HG03558 (cell line): Measurements from ENCODE around the gene CHI3L2.

Experiments used
- ATAC-seq: cut with Tn5 transposase; IDR thresholded peaks from one replicate; pipeline ENCODE4 v1.9.1; 2021; ENCODE audit warnings: moderate number of reproducible peaks; ENCODE audit not compliant: unreplicated experiment; ENCODE audit errors: extremely low read depth

CHI3L2 gene

DNA sequence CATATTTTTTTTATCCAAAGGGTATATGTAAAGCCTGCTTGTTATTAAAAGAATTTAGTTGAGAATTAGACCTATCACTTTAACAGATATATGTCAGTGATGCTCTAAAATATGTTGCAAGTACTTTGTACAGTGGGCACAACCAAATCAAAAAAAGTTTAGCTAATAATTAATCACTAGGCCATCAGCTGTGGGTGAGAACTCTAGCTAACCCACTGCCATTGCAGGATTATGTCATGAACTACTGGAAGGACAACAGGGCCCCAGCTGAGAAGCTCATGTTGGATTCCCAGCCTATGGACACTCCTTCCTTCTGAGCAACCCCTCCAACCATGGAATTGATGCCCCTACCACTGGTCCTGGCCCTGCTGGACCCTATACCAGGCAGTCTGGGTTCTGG, 56.3 kb downstream of the CHI3L2 start:
- ATAC-seq = no peak

DNA sequence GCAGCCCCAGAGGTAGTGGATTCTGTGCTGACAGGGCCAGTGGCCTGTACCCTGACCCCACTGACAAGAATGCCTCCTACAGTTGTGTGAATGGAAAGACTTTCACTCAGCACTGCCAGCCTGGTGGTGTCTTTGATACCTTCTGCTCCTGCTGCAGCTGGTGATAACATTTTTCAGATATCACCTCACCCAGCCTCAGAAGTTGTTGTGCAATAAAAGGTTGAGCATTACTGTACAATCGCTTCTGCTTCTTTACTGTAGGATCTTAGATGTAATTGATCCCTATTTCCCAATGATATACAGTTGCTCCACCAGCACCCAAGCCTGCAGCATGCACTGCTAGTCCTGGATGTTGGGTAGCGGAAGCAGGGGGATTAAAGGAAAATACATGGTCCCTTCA, 58.4 kb downstream of the CHI3L2 start:
- no peak for ATAC-seq

DNA sequence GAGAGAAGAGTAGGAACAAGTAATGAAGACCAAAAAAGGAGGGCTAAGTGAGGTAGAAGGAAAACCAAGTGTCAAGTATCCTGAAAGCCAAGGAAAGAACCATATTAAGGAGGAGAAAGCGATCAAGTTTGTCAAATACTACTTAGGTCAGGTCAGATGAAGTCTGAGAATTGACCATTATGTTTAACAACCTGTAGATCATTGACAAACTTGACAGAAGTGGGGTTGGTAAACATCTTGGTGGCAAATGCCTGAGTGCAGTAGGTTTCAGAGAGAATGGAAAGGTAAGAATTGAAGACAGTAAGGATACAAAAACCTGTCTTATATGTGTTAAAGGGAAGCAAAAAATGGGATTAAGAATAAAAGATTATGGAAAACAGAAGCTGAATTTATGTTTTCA, 59.4 kb downstream of the CHI3L2 start:
- no peak for ATAC-seq

DNA sequence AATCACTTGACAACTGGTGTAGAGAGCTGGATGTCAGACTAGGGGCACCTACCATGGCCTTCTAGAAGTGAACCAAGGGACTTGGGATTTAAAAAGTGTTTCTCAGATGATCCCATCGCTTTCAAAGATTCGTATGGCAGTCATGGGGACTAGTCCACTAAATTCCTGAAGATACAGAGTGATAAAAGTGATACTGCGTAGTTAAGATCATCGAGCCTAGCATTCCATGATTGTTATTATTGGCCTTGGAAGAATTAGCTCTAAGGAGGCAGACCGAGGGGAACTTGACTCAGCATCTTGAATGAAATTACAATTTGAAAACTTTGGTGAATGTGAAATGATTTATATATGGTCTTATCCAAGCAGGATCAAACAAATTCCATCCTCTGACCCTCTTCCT, 61.9 kb downstream of the CHI3L2 start:
- ATAC-seq = no peak

DNA sequence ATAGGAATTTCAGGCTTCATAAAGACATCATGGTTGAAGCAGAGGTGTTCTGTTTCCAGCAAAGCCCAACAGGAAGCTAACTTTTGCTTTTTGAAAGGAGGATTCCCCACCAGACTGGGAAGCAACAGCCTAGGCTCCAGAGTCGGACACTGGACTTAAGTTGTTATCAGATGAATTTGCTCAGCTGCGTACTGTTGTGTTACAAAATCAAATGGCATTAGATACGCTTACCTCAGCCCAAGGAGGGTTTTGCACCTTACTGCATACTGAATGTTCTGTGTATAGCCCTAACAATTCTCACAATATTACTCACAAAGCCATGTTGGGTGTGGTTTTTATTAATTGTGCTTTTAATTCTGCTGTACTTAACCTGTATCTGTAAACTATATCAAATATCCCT, 62.6 kb downstream of the CHI3L2 start:
- no peak for ATAC-seq

DNA sequence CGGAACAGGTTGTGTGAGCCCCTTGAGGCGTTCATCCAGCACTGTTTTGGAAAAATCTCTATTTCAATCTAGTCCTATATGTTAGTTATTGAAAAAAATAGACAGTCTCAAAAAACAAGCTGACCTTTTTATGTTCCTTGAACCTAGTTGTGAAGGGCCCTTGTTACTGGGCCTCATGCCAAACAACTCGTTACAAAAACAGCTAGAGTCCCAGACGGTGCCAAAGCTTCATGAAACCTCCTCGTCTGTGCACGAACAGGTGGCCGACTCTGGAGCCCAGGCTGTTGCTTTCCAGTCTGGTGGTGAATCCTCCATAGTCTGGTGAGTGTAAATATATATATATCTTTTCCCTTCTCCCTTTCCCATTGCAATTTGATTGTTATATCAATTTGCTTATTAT, 63.1 kb downstream of the CHI3L2 start, which contains the start of gene CHIA:
TSS of gene CHIA (plus strand) at position 222 of the 400 bp plus-strand sequence. CDS start 19,617 bp downstream, outside the sequence.
- no peak for ATAC-seq
